OCI-LY7 (cell line): ENCODE data around the gene PSMC3IP.

Source experiments
- CTCF ChIP-seq: fragments of 200-600 bp; sonication (generic); conservative IDR thresholded peaks from 2 replicates; pipeline ENCODE4 v1.5.1; 2014; ENCODE audit warnings: mild to moderate bottlenecking, antibody characterized with exemption, low read length, moderate library complexity, mixed read lengths
- EZH2phosphoT487 ChIP-seq: fragments of 200-600 bp; sonication (generic); IDR thresholded peaks from 2 replicates; pipeline ENCODE4 v1.6.1; 2018; ENCODE audit warnings: low read depth, borderline replicate concordance, mild to moderate bottlenecking, mixed run types, antibody characterized with exemption, low read length, moderate library complexity, mixed read lengths

GRCh38 chr17:42535155-42536047 is 42.1 kb downstream of the PSMC3IP start:
- TF ChIP-seq CTCF (no peak), EZH2phosphoT487 (no peak)
